ENCODE results near the gene EXT2. TPM values are rescaled to one million over a fixed set of nuclear protein-coding genes. Genes with fewer than 3 reads are reported as not detected.

Gene EXT2
- total and polyA plus RNA-seq, 3 donors from 2014 or later = 47.5 to 71.2 (median 60.9) TPM

DNA sequence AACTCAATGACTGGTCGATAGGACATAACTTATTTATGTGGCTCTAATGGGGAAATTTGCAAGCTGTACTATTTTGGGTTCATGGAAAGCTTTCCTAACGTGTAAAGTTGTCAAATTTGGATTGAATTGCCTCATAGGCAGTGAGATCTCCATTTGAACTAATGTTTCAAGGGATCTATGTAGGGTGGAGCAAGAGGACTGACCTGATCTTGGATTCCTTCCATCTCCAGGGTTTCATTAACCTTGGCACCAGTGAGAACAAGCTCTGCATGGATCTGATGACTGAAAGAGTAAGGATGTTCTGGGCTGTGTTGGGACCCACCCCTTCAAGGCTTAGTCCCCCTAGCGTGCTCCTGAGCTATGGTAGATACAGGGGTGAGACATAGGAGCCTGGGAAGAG is 45.6 kb upstream of the EXT2 start:
- no peak for DNase-seq
- no peaks in the 10 kb centered on the region for H3K27me3 ChIP-seq
- WGBS, 2 donors = 87 to 93% methylated on average over 3 of the region's 3 CpGs
- H3K36me3 ChIP-seq (ENCODE audit: low read depth, missing control alignments) = no peaks in the 10 kb centered on the region
- no peaks in the 10 kb centered on the region for H3K4me1 ChIP-seq
- no peaks in the 10 kb centered on the region for H3K9me3 ChIP-seq
- no peak overlapping the region for H3K27ac ChIP-seq
- no peak overlapping the region for H3K4me3 ChIP-seq
- intact Hi-C loops (cut with DNase I; ENCODE audit: low total_unique reads) = no loop called here
- TF ChIP-seq POLR2A (IDR thresholded peaks at IDR 0.05) (no peak), CTCF (IDR thresholded peaks at IDR 0.05) (no peak)

DNA sequence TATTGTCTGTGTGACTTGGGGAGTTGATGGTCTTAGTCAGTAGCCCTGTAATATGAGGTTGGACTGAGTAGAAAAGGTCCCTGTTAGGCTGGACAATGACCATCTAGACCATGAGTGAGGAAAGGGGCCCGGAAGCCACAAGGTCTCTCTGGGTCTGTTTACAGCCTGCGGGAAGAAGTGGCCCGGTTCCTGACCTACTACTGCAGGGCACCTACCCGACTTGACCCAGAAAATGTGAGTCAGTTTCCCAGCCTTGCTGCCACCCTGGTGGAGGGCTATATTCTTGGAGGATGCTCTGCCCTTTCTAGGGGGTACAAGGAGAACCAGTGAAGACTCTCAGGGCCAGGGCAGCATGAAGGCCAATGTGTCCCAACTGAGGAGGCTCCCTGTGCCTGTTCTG is 44.3 kb upstream of the EXT2 start:
- intact Hi-C loops (cut with DNase I; ENCODE audit: low total_unique reads) = no loop called here
- Histone ChIP-seq H3K36me3 (ENCODE audit: low read depth, missing control alignments) (no peaks in the 10 kb centered on the region), H3K4me3 (no peak overlapping the region), H3K27ac (no peak overlapping the region), H3K4me1 (no peaks in the 10 kb centered on the region), H3K9me3 (no peaks in the 10 kb centered on the region), H3K27me3 (no peaks in the 10 kb centered on the region)
- no peak for DNase-seq
- WGBS, 2 donors = 92 to 95% methylated on average over 3 to 4 of the region's 4 CpGs
- no peak for TF ChIP-seq POLR2A (IDR thresholded peaks at IDR 0.05)
- TF ChIP-seq CTCF (IDR thresholded peaks at IDR 0.05) = no peak

DNA sequence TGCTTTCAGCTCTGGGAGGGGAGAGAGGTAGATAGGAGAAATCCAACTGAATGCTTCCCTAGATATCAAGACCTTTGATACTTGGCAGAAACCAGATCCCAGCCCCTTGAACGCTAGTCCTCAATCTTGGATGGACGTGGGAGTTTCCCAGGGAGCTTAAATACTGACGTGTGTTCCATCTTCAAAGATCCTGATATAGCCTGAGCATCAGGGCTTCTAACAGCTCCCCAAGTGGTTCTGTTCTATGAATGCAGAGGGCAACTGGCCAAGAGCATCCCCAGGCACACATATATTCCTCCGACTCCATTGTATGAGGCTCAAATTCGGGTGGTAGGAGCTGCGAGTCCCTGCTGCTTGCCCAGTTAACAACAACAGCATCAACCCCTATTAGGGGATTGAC is 38.1 kb upstream of the EXT2 start:
- intact Hi-C loops (cut with DNase I; ENCODE audit: low total_unique reads) = no loop called here
- Histone ChIP-seq H3K27ac (no peak overlapping the region), H3K4me1 (no peaks in the 10 kb centered on the region), H3K27me3 (no peaks in the 10 kb centered on the region), H3K9me3 (no peaks in the 10 kb centered on the region), H3K4me3 (no peak overlapping the region), H3K36me3 (ENCODE audit: low read depth, missing control alignments) (no peaks in the 10 kb centered on the region)
- TF ChIP-seq CTCF (IDR thresholded peaks at IDR 0.05) = no peak
- no peak for TF ChIP-seq POLR2A (IDR thresholded peaks at IDR 0.05)
- DNase-seq = no peak
- WGBS, 2 donors = 59 to 72% methylated on average over 6 of the region's 6 CpGs

- TF ChIP-seq CTCF (IDR thresholded peaks at IDR 0.05) = no peak
- Histone ChIP-seq H3K4me1 (no peaks in the 10 kb centered on the region), H3K36me3 (ENCODE audit: low read depth, missing control alignments) (no peaks in the 10 kb centered on the region), H3K27ac (no peak overlapping the region), H3K4me3 (no peak overlapping the region), H3K9me3 (no peaks in the 10 kb centered on the region), H3K27me3 (no peaks in the 10 kb centered on the region)
- intact Hi-C loops (cut with DNase I; ENCODE audit: low total_unique reads) = no loop called here
- no peak for DNase-seq
- WGBS, 2 donors = 83 to 93% methylated on average over 6 of the region's 6 CpGs
Measured at GRCh38 chr11:44058275-44058674, 37.2 kb upstream of the EXT2 start.

GRCh38 chr11:44065161-44065661 is 30.3 kb upstream of the EXT2 start:
- Histone ChIP-seq H3K27me3 (no peaks in the 10 kb centered on the region), H3K36me3 (ENCODE audit: low read depth, missing control alignments) (no peaks in the 10 kb centered on the region), H3K9me3 (no peaks in the 10 kb centered on the region), H3K4me1 (peaks cover 7% of the 10 kb centered on the region), H3K27ac (peak overlapping the region; percentile 93 to 96), H3K4me3 (no peak overlapping the region)
- no peak for DNase-seq
- TF ChIP-seq CTCF (IDR thresholded peaks at IDR 0.05) = no peak
- no peak for TF ChIP-seq POLR2A (IDR thresholded peaks at IDR 0.05)
- 49 to 54% methylated on average over 4 of the region's 4 CpGs for WGBS, 2 donors
- intact Hi-C loops (cut with DNase I; ENCODE audit: low total_unique reads) = no loop called here

All from testis (tissue), 3 donors.